KOPT-K1 (cell line): Measurements from ENCODE around the gene CAPN1.

Source experiments
- H3K27ac ChIP-seq: fragments of 200-600 bp; sonication (generic); 2 replicates; pipeline ENCODE4 v1.5.1; 2016; ENCODE audit warnings: antibody characterized with exemption, mild to moderate bottlenecking, low read depth, low read length; ENCODE audit not compliant: poor library complexity, severe bottlenecking
- H3K36me3 ChIP-seq: fragments of 200-600 bp; sonication (generic); 2 replicates; pipeline ENCODE4 v1.5.1; 2017; ENCODE audit warnings: antibody characterized with exemption, mild to moderate bottlenecking, low read length, moderate library complexity; ENCODE audit not compliant: insufficient read depth
- H3K9me3 ChIP-seq: fragments of 200-600 bp; sonication (generic); 2 replicates; pipeline ENCODE4 v1.5.1; 2017; ENCODE audit warnings: antibody characterized with exemption, low read length, mild to moderate bottlenecking; ENCODE audit not compliant: insufficient read depth, poor library complexity, severe bottlenecking

The CAPN1 gene

GRCh38 chr11:65150509-65151299 lies 31.0 kb upstream of the CAPN1 start:
- no peak overlapping the region for H3K27ac ChIP-seq
- H3K36me3 ChIP-seq, result no peaks in the 10 kb centered on the region
- peaks cover 5% of the 10 kb centered on the region for H3K9me3 ChIP-seq

- Histone ChIP-seq H3K9me3 (peaks cover 5% of the 10 kb centered on the region), H3K27ac (no peak overlapping the region), H3K36me3 (no peaks in the 10 kb centered on the region)
These were observed 30.3 kb upstream of the CAPN1 start for GRCh38 chr11:65151331-65151899.

- Histone ChIP-seq H3K36me3 (no peaks in the 10 kb centered on the region), H3K27ac (no peak overlapping the region), H3K9me3 (peaks cover 4% of the 10 kb centered on the region)
These were observed 29.6 kb upstream of the CAPN1 start for GRCh38 chr11:65152122-65152521.

GRCh38 chr11:65156256-65156655 lies 25.5 kb upstream of the CAPN1 start:
- no peaks in the 10 kb centered on the region for H3K36me3 ChIP-seq
- H3K27ac ChIP-seq, result no peak overlapping the region
- H3K9me3 ChIP-seq, result no peaks in the 10 kb centered on the region

- H3K27ac ChIP-seq, result no peak overlapping the region
- H3K36me3 ChIP-seq, result no peaks in the 10 kb centered on the region
- H3K9me3 ChIP-seq, result no peaks in the 10 kb centered on the region
These were observed 24.8 kb upstream of the CAPN1 start for GRCh38 chr11:65156926-65157325.

GRCh38 chr11:65157336-65157735 lies 24.4 kb upstream of the CAPN1 start:
- Histone ChIP-seq H3K9me3 (no peaks in the 10 kb centered on the region), H3K27ac (no peak overlapping the region), H3K36me3 (no peaks in the 10 kb centered on the region)

- Histone ChIP-seq H3K9me3 (no peaks in the 10 kb centered on the region), H3K36me3 (no peaks in the 10 kb centered on the region), H3K27ac (no peak overlapping the region)
These were observed 22.7 kb upstream of the CAPN1 start for GRCh38 chr11:65159012-65159411.

- Histone ChIP-seq H3K27ac (no peak overlapping the region), H3K9me3 (no peaks in the 10 kb centered on the region)
These were observed 21.1 kb upstream of the CAPN1 start for GRCh38 chr11:65160643-65161042.

GRCh38 chr11:65163684-65164083 lies 18.0 kb upstream of the CAPN1 start:
- H3K9me3 ChIP-seq, result no peaks in the 10 kb centered on the region
- no peaks in the 10 kb centered on the region for H3K36me3 ChIP-seq
- no peak overlapping the region for H3K27ac ChIP-seq

More at GRCh38 chr11:65160643-65161042, 21.1 kb upstream of the CAPN1 start:
- H3K36me3 ChIP-seq, result no peaks in the 10 kb centered on the region

GRCh38 chr11:65165410-65166317 lies 16.1 kb upstream of the CAPN1 start:
- Histone ChIP-seq H3K9me3 (no peaks in the 10 kb centered on the region), H3K27ac (no peak overlapping the region), H3K36me3 (no peaks in the 10 kb centered on the region)

- no peaks in the 10 kb centered on the region for H3K9me3 ChIP-seq
- no peaks in the 10 kb centered on the region for H3K36me3 ChIP-seq
- H3K27ac ChIP-seq, result no peak overlapping the region
These were observed 14.8 kb upstream of the CAPN1 start for GRCh38 chr11:65166893-65167292.

- Histone ChIP-seq H3K9me3 (no peaks in the 10 kb centered on the region), H3K36me3 (no peaks in the 10 kb centered on the region), H3K27ac (no peak overlapping the region)
These were observed 14.1 kb upstream of the CAPN1 start for GRCh38 chr11:65167656-65168055.

GRCh38 chr11:65169164-65169641 lies 12.5 kb upstream of the CAPN1 start:
- no peak overlapping the region for H3K27ac ChIP-seq
- no peaks in the 10 kb centered on the region for H3K36me3 ChIP-seq
- H3K9me3 ChIP-seq, result no peaks in the 10 kb centered on the region

- Histone ChIP-seq H3K9me3 (no peaks in the 10 kb centered on the region), H3K27ac (no peak within 1 kb of the TSS)
These were observed 11.6 kb upstream of the CAPN1 start, which contains the start of gene SPDYC for GRCh38 chr11:65170058-65170534. TSS of gene SPDYC (plus strand) at chr11:65170233. CDS start at chr11:65171358, 1,125 bp downstream.

GRCh38 chr11:65172600-65172999 lies 9.1 kb upstream of the CAPN1 start:
- no peaks in the 10 kb centered on the region for H3K9me3 ChIP-seq
- no peak overlapping the region for H3K27ac ChIP-seq
- H3K36me3 ChIP-seq, result no peaks in the 10 kb centered on the region

More at GRCh38 chr11:65170058-65170534, 11.6 kb upstream of the CAPN1 start, which contains the start of gene SPDYC:
- H3K36me3 ChIP-seq, result no peaks in the 10 kb centered on the region
